Measurements from ENCODE around the gene CADPS. TPM values are rescaled to one million over a fixed set of nuclear protein-coding genes. Genes with fewer than 3 reads are reported as not detected.

CADPS gene
- polyA plus RNA-seq, 1 of the 3 experiments (the other 2 are of a cell fraction), result 5.8 TPM

- Histone ChIP-seq H4K20me1 (ENCODE audit: insufficient read depth) (no peaks in the 10 kb centered on the region), H3K27ac (ENCODE audit: low read depth in 2 of 2, low read length in 1 of 2) (no peak overlapping the region), H3K36me3 (replicated peaks in 1 of 2; ENCODE audit: control insufficient read depth in 1 of 2, insufficient read depth in 2 of 2, low read length in 1 of 2) (no peaks in the 10 kb centered on the region), H3K4me2 (no peak overlapping the region), H3F3A (replicated peaks; ENCODE audit: insufficient read depth) (no peaks in the 10 kb centered on the region), H3K9me3 (no peaks in the 10 kb centered on the region), H3K9me2 (no peaks in the 10 kb centered on the region), H2AFZ (ENCODE audit: low read depth) (no peak overlapping the region), H3K9ac (no peak overlapping the region), H3K4me3 (ENCODE audit: low read depth in 2 of 2, low read length in 1 of 2) (no peak overlapping the region), H3K79me2 (ENCODE audit: insufficient read depth) (no peaks in the 10 kb centered on the region), H3K27me3 (ENCODE audit: insufficient read depth) (no peaks in the 10 kb centered on the region), H3K4me1 (ENCODE audit: control insufficient read depth in 1 of 2, insufficient read depth in 2 of 2, low read depth in 1 of 2, low read length in 1 of 2) (peaks cover 0 to 7% of the 10 kb centered on the region in 2 experiments; a peak in 2 of 4 replicates)
- no peak for DNase-seq
- TF ChIP-seq FOXM1 (IDR thresholded peaks at IDR 0.05; ENCODE audit: low read depth) (no peak), GATA2 (CRISPR knock-in tag; IDR thresholded peaks at IDR 0.05) (no peak), RFX5 (IDR thresholded peaks at IDR 0.05; ENCODE audit: low read length) (no peak), USF2 (IDR thresholded peaks at IDR 0.05; ENCODE audit: borderline replicate concordance, low read depth, low read length) (no peak), RAD21 (IDR thresholded peaks at IDR 0.05; ENCODE audit: low read length) (no peak), RXRA (IDR thresholded peaks at IDR 0.05; ENCODE audit: borderline replicate concordance, low read depth) (no peak), TAF1 (IDR thresholded peaks at IDR 0.05; ENCODE audit: borderline replicate concordance, low read depth, low read length) (no peak), MEF2A (IDR thresholded peaks at IDR 0.05; ENCODE audit: borderline replicate concordance, low read depth) (no peak), USF1 (IDR thresholded peaks at IDR 0.05; ENCODE audit: borderline replicate concordance, low read depth) (no peak), NRF1 (IDR thresholded peaks at IDR 0.05; ENCODE audit: low read depth, low read length) (no peak), REST (IDR thresholded peaks at IDR 0.05; ENCODE audit: low read depth, low read length) (no peak), PBX3 (IDR thresholded peaks at IDR 0.05) (no peak), ELF1 (IDR thresholded peaks at IDR 0.05) (no peak), CTCF (IDR thresholded peaks at IDR 0.05) (no peak), CHD2 (IDR thresholded peaks at IDR 0.05; ENCODE audit: low read length, partially characterized antibody) (no peak), ZBTB33 (IDR thresholded peaks at IDR 0.05; ENCODE audit: borderline replicate concordance, low read depth) (no peak), MAX (IDR thresholded peaks at IDR 0.05; ENCODE audit: low read depth) (no peak)
- POLR2A ChIA-PET, result no interaction called here
- CTCF ChIA-PET, result interaction anchor here (1.0 to 1.9 kb wide), 3 partner anchors 9 to 106 kb away, joined by 3 to 5 read pairs (median 3); no protein-coding TSS in a partner anchor
- 79% methylated on average over 4 of the region's 4 CpGs for WGBS (ENCODE audit: low lambda C conversion rate)
Measured at GRCh38 chr3:62482961-62483360, 392.3 kb downstream of the CADPS start.

All from SK-N-SH (cell line).